ENCODE measurements around the gene SLC44A3. TPM values are rescaled to one million over a fixed set of nuclear protein-coding genes. Genes with fewer than 3 reads are reported as not detected.

Gene SLC44A3
- total RNA-seq, 2 experiments from 2014 or later, result 0.27 to 0.36 TPM

DNA sequence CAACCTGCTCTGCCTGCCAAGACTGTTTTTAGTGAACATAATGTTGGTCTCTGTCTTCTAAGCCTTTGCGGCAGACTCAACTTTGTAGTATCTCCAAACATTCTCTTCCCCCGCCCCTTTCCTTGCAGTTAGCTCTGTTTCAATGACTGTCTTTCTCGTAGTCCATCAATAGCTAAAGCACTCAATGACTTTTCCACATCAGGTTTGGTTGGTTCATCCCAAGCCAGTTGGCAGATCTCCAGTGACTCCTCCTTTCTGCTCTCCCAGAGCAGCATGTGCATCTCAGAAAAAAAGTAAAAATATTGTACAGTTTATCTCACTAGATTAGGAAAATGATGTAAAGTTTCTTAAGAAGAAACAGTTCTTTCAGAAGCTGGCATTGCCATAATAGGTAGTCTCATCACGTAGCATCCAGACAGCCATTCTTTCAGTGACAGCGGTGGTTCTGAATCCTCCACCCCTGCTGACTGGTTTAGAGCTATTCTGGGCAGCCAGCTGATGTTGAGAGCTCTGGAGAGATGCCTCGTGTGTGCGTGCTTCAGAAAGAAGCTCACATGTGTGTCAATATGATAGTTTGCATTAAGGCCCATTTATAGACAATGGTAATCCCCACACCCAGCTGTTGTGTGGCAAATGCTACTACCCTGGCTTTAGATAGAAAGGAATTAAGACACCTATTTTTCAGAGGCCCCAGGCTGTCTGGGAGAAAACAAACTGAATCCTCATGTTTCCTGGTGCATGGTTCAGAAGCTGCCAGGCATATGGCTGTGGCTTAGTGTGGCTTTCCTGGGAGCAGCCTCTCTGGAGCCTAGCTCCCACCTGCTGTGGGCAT is 53.6 kb downstream of the SLC44A3 start:
- no peaks in the 10 kb centered on the region for H3K36me3 Mint-ChIP-seq (ENCODE audit: low read depth)
- Histone ChIP-seq H3K4me3 (ENCODE audit: low read length) (no peak overlapping the region), H3K36me3 (ENCODE audit: insufficient read depth, low read length) (no peaks in the 10 kb centered on the region), H3K27ac (ENCODE audit: low read depth in 1 of 2, low read length in 2 of 2) (no peak overlapping the region), H3K4me1 (ENCODE audit: insufficient read depth, low read length) (no peaks in the 10 kb centered on the region), H3K9me3 (ENCODE audit: control insufficient read depth in 1 of 2, insufficient read depth in 1 of 2, low read length in 2 of 2) (no peaks in the 10 kb centered on the region), H3K27me3 (ENCODE audit: control insufficient read depth in 1 of 2, insufficient read depth in 2 of 2, low read length in 2 of 2) (peaks cover 0 to 8% of the 10 kb centered on the region in 2 experiments)
- no peaks in the 10 kb centered on the region for H3K9me3 Mint-ChIP-seq
- no peak for DNase-seq
- TF ChIP-seq, protein P1, sequence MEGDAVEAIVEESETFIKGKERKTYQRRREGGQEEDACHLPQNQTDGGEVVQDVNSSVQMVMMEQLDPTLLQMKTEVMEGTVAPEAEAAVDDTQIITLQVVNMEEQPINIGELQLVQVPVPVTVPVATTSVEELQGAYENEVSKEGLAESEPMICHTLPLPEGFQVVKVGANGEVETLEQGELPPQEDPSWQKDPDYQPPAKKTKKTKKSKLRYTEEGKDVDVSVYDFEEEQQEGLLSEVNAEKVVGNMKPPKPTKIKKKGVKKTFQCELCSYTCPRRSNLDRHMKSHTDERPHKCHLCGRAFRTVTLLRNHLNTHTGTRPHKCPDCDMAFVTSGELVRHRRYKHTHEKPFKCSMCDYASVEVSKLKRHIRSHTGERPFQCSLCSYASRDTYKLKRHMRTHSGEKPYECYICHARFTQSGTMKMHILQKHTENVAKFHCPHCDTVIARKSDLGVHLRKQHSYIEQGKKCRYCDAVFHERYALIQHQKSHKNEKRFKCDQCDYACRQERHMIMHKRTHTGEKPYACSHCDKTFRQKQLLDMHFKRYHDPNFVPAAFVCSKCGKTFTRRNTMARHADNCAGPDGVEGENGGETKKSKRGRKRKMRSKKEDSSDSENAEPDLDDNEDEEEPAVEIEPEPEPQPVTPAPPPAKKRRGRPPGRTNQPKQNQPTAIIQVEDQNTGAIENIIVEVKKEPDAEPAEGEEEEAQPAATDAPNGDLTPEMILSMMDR (IDR thresholded peaks at IDR 0.05), result no peak
- H3K27me3 Mint-ChIP-seq, result peaks cover 27% of the 10 kb centered on the region
- no peak overlapping the region for H3K4me3 Mint-ChIP-seq
- no peak for ATAC-seq (ENCODE audit: poor library complexity)
- intact Hi-C loops (cut with DNase I, micrococcal nuclease), result no loop called here
- POLR2A ChIA-PET, result no interaction called here
- CTCF ChIA-PET, result interaction anchor here (2.2 kb wide), 1 partner anchor 19 kb away, joined by 7 read pairs; no protein-coding TSS in a partner anchor
- no peak overlapping the region for H3K27ac Mint-ChIP-seq
- no peaks in the 10 kb centered on the region for H3K4me1 Mint-ChIP-seq (ENCODE audit: low read depth)

DNA sequence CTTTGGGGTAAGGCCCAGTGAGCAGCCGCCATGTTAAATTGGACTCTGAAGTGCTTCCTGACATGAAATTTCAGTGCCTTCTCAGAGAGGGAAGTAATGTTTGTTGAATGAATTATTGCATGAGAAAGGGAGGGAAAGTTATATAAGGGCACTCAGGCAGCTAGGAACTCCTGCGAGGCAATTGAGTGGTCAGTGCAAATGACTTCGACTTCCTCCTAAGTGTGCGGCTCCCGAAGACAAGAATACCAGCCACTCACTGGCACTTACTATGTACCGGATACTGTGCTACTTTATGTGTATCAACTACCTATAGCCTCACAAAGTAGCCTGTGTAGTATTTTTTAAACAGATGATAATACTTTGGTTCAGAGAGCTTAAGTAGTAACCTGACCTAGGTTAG is 54.3 kb downstream of the SLC44A3 start:
- Mint-ChIP-seq H3K27me3 (peaks cover 27% of the 10 kb centered on the region), H3K9me3 (no peaks in the 10 kb centered on the region), H3K27ac (no peak overlapping the region), H3K4me1 (ENCODE audit: low read depth) (no peaks in the 10 kb centered on the region), H3K36me3 (ENCODE audit: low read depth) (no peaks in the 10 kb centered on the region), H3K4me3 (no peak overlapping the region)
- Histone ChIP-seq H3K4me3 (ENCODE audit: low read length) (no peak overlapping the region), H3K27me3 (ENCODE audit: control insufficient read depth in 1 of 2, insufficient read depth in 2 of 2, low read length in 2 of 2) (peaks cover 0 to 8% of the 10 kb centered on the region in 2 experiments), H3K9me3 (ENCODE audit: control insufficient read depth in 1 of 2, insufficient read depth in 1 of 2, low read length in 2 of 2) (no peaks in the 10 kb centered on the region), H3K36me3 (ENCODE audit: insufficient read depth, low read length) (no peaks in the 10 kb centered on the region), H3K27ac (ENCODE audit: low read depth in 1 of 2, low read length in 2 of 2) (no peak overlapping the region), H3K4me1 (ENCODE audit: insufficient read depth, low read length) (no peaks in the 10 kb centered on the region)
- ATAC-seq (ENCODE audit: poor library complexity), result no peak
- ChIA-PET CTCF (interaction anchor here (1.0 kb wide), 1 partner anchor 9 kb away, joined by 3 read pairs; no protein-coding TSS in a partner anchor), POLR2A (no interaction called here)
- DNase-seq, result no peak
- TF ChIP-seq, protein P1 (IDR thresholded peaks at IDR 0.05), result no peak
- intact Hi-C loops (cut with DNase I, micrococcal nuclease), result no loop called here

DNA sequence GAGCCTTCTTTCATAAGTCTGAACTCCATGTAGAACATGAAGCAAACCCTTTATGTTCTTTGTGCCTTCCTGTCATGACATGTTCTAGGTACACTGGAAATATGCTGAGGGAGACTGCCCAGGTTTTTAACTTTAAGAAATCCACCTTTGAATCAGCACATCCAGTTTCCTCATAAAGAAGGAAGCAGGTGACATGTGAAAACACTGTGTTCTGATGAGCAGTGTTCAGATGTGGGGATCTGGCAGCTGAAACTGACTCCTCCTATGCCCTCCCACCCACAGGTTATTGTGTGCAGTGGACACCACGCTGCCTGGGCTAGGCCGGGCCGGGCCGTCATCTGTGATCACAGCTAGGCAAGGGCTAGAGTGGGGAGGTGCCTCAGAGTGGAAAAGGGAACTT is 55.6 kb downstream of the SLC44A3 start:
- H3K4me1 ChIP-seq (ENCODE audit: insufficient read depth, low read length), result no peaks in the 10 kb centered on the region
- peaks cover 0 to 8% of the 10 kb centered on the region in 2 experiments for H3K27me3 ChIP-seq (ENCODE audit: control insufficient read depth in 1 of 2, insufficient read depth in 2 of 2, low read length in 2 of 2)
- no peaks in the 10 kb centered on the region for H3K36me3 Mint-ChIP-seq (ENCODE audit: low read depth)
- POLR2A ChIA-PET, result no interaction called here
- DNase-seq, result no peak
- H3K9me3 Mint-ChIP-seq, result no peaks in the 10 kb centered on the region
- H3K36me3 ChIP-seq (ENCODE audit: insufficient read depth, low read length), result no peaks in the 10 kb centered on the region
- TF ChIP-seq, protein P1 (IDR thresholded peaks at IDR 0.05), result no peak
- intact Hi-C loops (cut with DNase I, micrococcal nuclease), result no loop called here
- peaks cover 27% of the 10 kb centered on the region for H3K27me3 Mint-ChIP-seq
- no peaks in the 10 kb centered on the region for H3K9me3 ChIP-seq (ENCODE audit: control insufficient read depth in 1 of 2, insufficient read depth in 1 of 2, low read length in 2 of 2)
- CTCF ChIA-PET, result interaction anchor here (0.9 kb wide), 2 partner anchors 14 to 21 kb away, joined by 3 to 4 read pairs; no protein-coding TSS in a partner anchor
- no peak overlapping the region for H3K4me3 Mint-ChIP-seq
- no peak for ATAC-seq (ENCODE audit: poor library complexity)
- no peak overlapping the region for H3K4me3 ChIP-seq (ENCODE audit: low read length)
- no peak overlapping the region for H3K27ac Mint-ChIP-seq
- H3K4me1 Mint-ChIP-seq (ENCODE audit: low read depth), result no peaks in the 10 kb centered on the region
- no peak overlapping the region for H3K27ac ChIP-seq (ENCODE audit: low read depth in 1 of 2, low read length in 2 of 2)
